Transverse colon (tissue), 4 donors: ENCODE data around the gene CCL23. TPM values are rescaled to one million over a fixed set of nuclear protein-coding genes. Genes with fewer than 3 reads are reported as not detected.
A peak's percentile ranks its signal among the peaks of the same experiment; 100 is the strongest.

Experiments used
- DNase-seq: peaks from one replicate; pipeline ENCODE4 v3.0.0-alpha.2; 2019
- H3K27ac ChIP-seq, 4 donors: fragments of 200-600 bp; sonication (generic); 2 replicates each; pipeline ENCODE4 v1.5.1; 2016 to 2018; ENCODE audit warnings: inconsistent platforms in 4 of 4
- H3K27me3 ChIP-seq: fragments of 200-600 bp; sonication (generic); 2 replicates; pipeline ENCODE4 v1.5.1; 2017; ENCODE audit warnings: inconsistent platforms
- H3K36me3 ChIP-seq, 4 donors: fragments of 200-600 bp; sonication (generic); 2 replicates each; pipeline ENCODE4 v1.5.1; 2017 to 2019; ENCODE audit warnings: inconsistent platforms in 4 of 4
- H3K4me1 ChIP-seq, 4 donors: fragments of 200-600 bp; sonication (generic); 2 replicates each; pipeline ENCODE4 v1.5.1; 2017 to 2020; ENCODE audit warnings: inconsistent platforms in 4 of 4
- H3K4me3 ChIP-seq, 4 donors: fragments of 200-600 bp; sonication (generic); 1 replicate in 1 of 4; 2 replicates in 3 of 4; pipeline versions ENCODE4 v1.5.1 to v1.6.1; 2017 to 2019; ENCODE audit warnings: inconsistent platforms in 4 of 4
- H3K9me3 ChIP-seq, 2 donors: fragments of 200-600 bp; sonication (generic); 2 replicates each; pipeline ENCODE4 v1.5.1; 2017 to 2019; ENCODE audit warnings: inconsistent platforms in 2 of 2
- EP300 ChIP-seq: sonication (generic); formaldehyde crosslinking; IDR thresholded peaks from one replicate; pipeline ENCODE4 v1.6.1; 2017; ENCODE audit warnings: antibody characterized with exemption, low read depth
- POLR2A ChIP-seq: fragments of 450-650 bp; IDR thresholded peaks from one replicate; pipeline ENCODE4 v1.6.1; 2016; ENCODE audit warnings: antibody characterized with exemption, mild to moderate bottlenecking, moderate library complexity
- POLR2AphosphoS5 ChIP-seq, 3 donors: sonication (generic); formaldehyde crosslinking; IDR thresholded peaks; one replicate each; pipeline ENCODE4 v1.6.1; 2016; ENCODE audit warnings: antibody characterized with exemption in 3 of 3
- WGBS, 2 donors: methylation state at CpG; one replicate each; pipeline ENCODE4 v1.1.5; 2018; ENCODE audit warnings: low coverage in 1 of 2; 5-methylcytosine and 5-hydroxymethylcytosine counted together
- in situ Hi-C, 4 donors: fragments of 200-750 bp; cut with MboI; loops; one replicate each; pipeline versions ENCODE4 v1.15.0 to v1.15.1; 2017; ENCODE audit warnings: low sequenced_read_pairs in 3 of 4, low pct_ligation_motif_present in 1 of 4, low pct_unique_long_range_greater_than_20kb in 1 of 4
- intact Hi-C: fragments of 100-400 bp; cut with DNase I; formaldehyde crosslinking; loops from one replicate; pipeline ENCODE4 v1.15.1; 2023; ENCODE audit warnings: low total_unique reads
- total RNA-seq, 4 donors: library from RNA; depleted of rRNA; stranded (reverse); fragments of >200 nt; gene quantifications; one replicate each; pipeline ENCODE4 v1.1.0, GENCODE V29; 2016
- TF ChIP-seq, protein P1 (sequence below), 5 experiments: fragments of 200-600 bp in 3 of 5; fragments of 450-650 bp in 2 of 5; sonication (generic) in 3 of 5; IDR thresholded peaks; 1 replicate in 2 of 5; 2 replicates in 3 of 5; pipeline ENCODE4 v1.5.1; 2016 to 2017; ENCODE audit warnings: antibody characterized with exemption in 5 of 5, inconsistent platforms in 3 of 5, mild to moderate bottlenecking in 2 of 5, moderate library complexity in 1 of 5

The CCL23 gene
- total RNA-seq, 4 donors from 2014 or later = 9.1 TPM; not detected in 3

- in situ Hi-C loops (no loop called here), intact Hi-C loops (no loop called here)
- Histone ChIP-seq H3K4me3 (no peak overlapping the region), H3K36me3 (no peaks in the 10 kb centered on the region), H3K27ac (peak overlapping the region; percentile 31 to 58 (median 45)), H3K4me1 (peaks cover 0 to 29% (median 17%) of the 10 kb centered on the region in 4 donors), H3K9me3 (no peaks in the 10 kb centered on the region), H3K27me3 (no peaks in the 10 kb centered on the region)
- WGBS, 2 donors = 6 to 21% methylated on average over 4 of the region's 4 CpGs
- TF ChIP-seq, protein P1, sequence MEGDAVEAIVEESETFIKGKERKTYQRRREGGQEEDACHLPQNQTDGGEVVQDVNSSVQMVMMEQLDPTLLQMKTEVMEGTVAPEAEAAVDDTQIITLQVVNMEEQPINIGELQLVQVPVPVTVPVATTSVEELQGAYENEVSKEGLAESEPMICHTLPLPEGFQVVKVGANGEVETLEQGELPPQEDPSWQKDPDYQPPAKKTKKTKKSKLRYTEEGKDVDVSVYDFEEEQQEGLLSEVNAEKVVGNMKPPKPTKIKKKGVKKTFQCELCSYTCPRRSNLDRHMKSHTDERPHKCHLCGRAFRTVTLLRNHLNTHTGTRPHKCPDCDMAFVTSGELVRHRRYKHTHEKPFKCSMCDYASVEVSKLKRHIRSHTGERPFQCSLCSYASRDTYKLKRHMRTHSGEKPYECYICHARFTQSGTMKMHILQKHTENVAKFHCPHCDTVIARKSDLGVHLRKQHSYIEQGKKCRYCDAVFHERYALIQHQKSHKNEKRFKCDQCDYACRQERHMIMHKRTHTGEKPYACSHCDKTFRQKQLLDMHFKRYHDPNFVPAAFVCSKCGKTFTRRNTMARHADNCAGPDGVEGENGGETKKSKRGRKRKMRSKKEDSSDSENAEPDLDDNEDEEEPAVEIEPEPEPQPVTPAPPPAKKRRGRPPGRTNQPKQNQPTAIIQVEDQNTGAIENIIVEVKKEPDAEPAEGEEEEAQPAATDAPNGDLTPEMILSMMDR (IDR thresholded peaks at IDR 0.05) = no peak
- no peak for TF ChIP-seq POLR2AphosphoS5 (IDR thresholded peaks at IDR 0.05)
- no peak for TF ChIP-seq EP300
- no peak for DNase-seq
Measured at GRCh38 chr17:36004594-36005108, 13.1 kb downstream of the CCL23 start.

GRCh38 chr17:36002631-36003030 is 15.1 kb downstream of the CCL23 start:
- Histone ChIP-seq H3K36me3 (peaks cover 0 to 4% (median 1%) of the 10 kb centered on the region in 4 donors), H3K27ac (peak overlapping the region; percentile 75 to 87 (median 86)), H3K4me1 (peaks cover 0 to 29% (median 17%) of the 10 kb centered on the region in 4 donors), H3K4me3 (no peak overlapping the region), H3K9me3 (no peaks in the 10 kb centered on the region), H3K27me3 (no peaks in the 10 kb centered on the region)
- 40 to 74% methylated on average over 1 to 7 of the region's 7 CpGs for WGBS, 2 donors
- DNase-seq = no peak
- in situ Hi-C loops (no loop called here), intact Hi-C loops (no loop called here)
- TF ChIP-seq EP300 = no peak

DNA sequence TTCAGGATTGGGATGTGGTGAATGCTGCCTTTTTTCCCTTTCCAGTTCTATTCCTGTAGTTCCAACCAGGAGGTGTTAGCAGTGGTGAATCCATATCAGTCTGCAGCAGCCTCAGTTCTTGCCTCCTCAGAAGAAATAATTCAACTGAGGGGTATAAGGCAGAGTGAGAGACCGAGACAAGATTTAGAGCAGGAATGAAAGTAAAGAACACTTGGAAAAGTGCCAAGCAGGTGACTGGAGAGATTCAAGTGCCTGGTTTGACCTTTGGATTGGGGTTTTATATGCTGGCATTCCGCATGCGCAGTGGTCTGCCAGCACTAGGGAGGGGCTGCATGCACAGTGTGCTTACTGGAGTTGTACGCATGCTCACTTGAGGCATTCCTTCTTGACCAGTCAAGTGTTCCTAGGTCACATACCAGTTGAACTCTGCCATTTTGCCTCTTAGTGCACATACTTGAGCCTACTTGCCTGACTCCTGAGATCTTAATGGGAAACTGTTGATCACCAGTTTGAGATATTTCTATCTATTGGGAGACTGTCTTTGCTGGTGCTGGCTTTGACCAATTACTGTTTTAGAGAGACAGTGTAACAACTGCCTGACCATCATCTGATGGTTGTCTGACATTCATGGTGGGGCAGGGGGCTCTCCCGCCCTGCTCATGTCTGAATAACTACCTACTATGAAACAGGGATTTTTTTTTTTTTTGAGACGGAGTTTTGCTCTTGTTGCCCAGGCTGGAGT is 15.7 kb downstream of the CCL23 start:
- WGBS, 2 donors = 35 to 70% methylated on average over 2 to 6 of the region's 6 CpGs
- no peaks in the 10 kb centered on the region for H3K27me3 ChIP-seq
- no peaks in the 10 kb centered on the region for H3K9me3 ChIP-seq
- peak overlapping the region; percentile 75 to 87 (median 86) for H3K27ac ChIP-seq
- peaks cover 0 to 29% (median 17%) of the 10 kb centered on the region in 4 donors for H3K4me1 ChIP-seq
- DNase-seq = peak; percentile 91
- TF ChIP-seq, protein P1 (IDR thresholded peaks at IDR 0.05) = no peak
- TF ChIP-seq EP300 = no peak
- peak in 2 of 3 donors; percentile 32 to 57 for TF ChIP-seq POLR2AphosphoS5 (IDR thresholded peaks at IDR 0.05)
- in situ Hi-C loops = no loop called here
- peak overlapping the region in 3 of 4 donors; percentile 28 to 42 (median 32) for H3K4me3 ChIP-seq
- H3K36me3 ChIP-seq = peaks cover 0 to 9% (median 3%) of the 10 kb centered on the region in 4 donors
- intact Hi-C loops = no loop called here

DNA sequence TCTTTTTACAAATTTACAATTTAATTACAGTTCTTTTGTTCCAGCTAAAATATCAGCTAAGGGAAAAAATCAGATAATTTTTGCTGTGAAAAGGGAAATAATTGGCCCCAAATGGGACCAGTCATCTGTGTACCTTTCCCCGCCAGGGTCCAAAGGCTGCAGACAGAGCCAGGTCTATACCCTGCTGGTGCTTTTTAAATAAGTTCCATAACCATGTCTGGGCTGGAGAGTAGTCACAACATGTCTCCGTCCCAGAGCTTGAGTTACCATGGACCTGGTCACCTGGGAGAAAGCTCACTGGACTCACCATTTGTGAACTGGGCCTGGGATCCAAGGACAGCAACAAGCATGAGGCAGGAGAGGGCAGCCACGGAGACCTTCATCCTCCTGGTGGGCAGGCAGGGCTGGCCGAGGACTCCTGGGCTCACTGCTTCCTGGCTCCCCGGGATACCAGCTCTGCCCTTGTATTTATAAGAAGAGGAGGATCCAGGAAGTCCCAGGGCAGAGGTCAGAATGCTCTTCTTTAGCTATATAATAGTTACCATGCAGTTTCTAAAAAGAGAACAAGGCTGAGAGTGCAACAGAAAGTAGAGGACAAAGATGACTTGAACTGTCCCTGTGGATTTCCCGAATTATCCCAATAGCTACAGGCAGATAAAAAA is 16.5 kb downstream of the CCL23 start, which contains the start of gene CCL15:
Gene CCL15, minus strand, starts transcription at position 444 of the 662 bp plus-strand sequence. Its CDS starts 61 bp downstream, at position 383.
- Histone ChIP-seq H3K4me3 (peak within 1 kb of the TSS in 3 of 4 donors; percentile 28 to 42 (median 32)), H3K27me3 (no peaks in the 10 kb centered on the region), H3K4me1 (peaks cover 0 to 29% (median 17%) of the 10 kb centered on the region in 4 donors), H3K9me3 (no peaks in the 10 kb centered on the region), H3K36me3 (peaks cover 0 to 10% (median 3%) of the 10 kb centered on the region in 4 donors), H3K27ac (peak within 1 kb of the TSS; percentile 75 to 87 (median 86))
- WGBS, 2 donors = 34 to 38% methylated on average over 1 to 6 of the region's 6 CpGs
- TF ChIP-seq POLR2A (peak; percentile 89), EP300 (no peak), POLR2AphosphoS5 (IDR thresholded peaks at IDR 0.05) (peak in 2 of 3 donors; percentile 72 to 80)
- TF ChIP-seq, protein P1 (IDR thresholded peaks at IDR 0.05) = peak in 1 of 5 experiments; percentile 40
- intact Hi-C loops (no loop called here), in situ Hi-C loops (no loop called here)
- peak; percentile 64 for DNase-seq
